ENCODE results near the gene EMX2.

EMX2 gene

DNA sequence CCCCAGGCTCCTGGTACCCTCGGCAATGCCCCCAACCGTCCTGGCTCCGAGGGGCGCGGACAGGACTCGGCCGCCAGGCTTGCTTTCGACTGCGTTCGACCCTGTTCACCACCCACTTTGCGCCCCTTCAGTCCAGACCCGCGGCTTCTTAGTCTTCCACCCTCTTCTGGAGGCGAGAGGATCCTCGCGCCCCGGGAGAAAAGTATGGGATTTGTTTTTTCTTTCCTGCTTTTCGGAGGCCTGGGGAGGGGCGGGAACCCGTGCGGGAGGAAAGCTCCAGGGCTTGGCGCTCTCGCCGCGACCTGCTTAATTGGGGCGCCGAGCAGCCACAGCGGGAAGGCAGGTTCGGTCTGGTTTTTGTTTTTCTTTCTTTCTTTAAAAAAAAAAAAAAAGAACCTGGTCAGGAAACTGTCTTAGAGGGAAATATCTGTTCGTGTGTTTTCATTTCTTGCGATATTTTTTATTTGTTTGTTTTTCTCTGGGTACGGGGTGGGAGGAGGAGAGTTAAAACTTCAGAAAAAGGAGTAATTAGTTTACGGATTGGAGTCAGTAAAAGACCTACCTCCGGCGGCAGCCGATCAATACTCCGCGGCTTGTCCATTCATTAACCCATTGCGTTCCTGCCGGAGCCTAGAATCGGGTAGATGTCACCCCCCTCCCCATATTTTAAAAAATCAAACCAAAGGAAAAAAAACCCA is 1.6 kb downstream of the EMX2 start:
- no peak for DNase-seq (ENCODE audit: extremely low read depth, low read depth)
- peak overlapping the region; percentile 34 for H3K4me3 ChIP-seq (replicated peaks; ENCODE audit: low read depth, low read length)
- TF ChIP-seq, protein P1, sequence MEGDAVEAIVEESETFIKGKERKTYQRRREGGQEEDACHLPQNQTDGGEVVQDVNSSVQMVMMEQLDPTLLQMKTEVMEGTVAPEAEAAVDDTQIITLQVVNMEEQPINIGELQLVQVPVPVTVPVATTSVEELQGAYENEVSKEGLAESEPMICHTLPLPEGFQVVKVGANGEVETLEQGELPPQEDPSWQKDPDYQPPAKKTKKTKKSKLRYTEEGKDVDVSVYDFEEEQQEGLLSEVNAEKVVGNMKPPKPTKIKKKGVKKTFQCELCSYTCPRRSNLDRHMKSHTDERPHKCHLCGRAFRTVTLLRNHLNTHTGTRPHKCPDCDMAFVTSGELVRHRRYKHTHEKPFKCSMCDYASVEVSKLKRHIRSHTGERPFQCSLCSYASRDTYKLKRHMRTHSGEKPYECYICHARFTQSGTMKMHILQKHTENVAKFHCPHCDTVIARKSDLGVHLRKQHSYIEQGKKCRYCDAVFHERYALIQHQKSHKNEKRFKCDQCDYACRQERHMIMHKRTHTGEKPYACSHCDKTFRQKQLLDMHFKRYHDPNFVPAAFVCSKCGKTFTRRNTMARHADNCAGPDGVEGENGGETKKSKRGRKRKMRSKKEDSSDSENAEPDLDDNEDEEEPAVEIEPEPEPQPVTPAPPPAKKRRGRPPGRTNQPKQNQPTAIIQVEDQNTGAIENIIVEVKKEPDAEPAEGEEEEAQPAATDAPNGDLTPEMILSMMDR (IDR thresholded peaks at IDR 0.05; ENCODE audit: low read depth, low read length, missing control alignments): no peak

DNA sequence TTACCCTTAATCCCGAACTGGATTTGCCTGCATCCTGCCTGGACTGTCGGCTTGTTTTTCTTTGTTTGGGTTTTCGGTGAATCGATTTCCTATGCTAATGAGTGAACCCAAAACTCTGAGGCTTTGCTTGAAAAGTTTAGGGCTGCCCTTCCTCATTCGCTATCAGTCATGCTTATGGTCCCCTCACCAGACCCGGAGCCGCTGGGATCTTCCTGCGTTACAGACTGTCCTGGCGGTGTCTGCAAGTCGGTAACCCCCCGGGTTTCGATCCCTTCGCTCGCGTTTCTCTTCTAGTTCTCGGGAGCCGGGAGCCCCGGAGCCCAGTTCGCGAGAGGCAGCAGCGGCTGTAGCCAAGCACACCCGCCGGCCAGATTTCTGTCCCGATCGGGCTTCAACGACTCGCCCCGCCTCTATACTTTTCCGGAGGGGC is 2.2 kb downstream of the EMX2 start:
- H3K4me3 ChIP-seq (replicated peaks; ENCODE audit: low read depth, low read length): 0 out of 2 replicates have a peak overlapping the region, but pooled peaks have one; percentile 9
- TF ChIP-seq, protein P1 (IDR thresholded peaks at IDR 0.05; ENCODE audit: low read depth, low read length, missing control alignments): no peak
- DNase-seq (ENCODE audit: extremely low read depth, low read depth): no peak

DNA sequence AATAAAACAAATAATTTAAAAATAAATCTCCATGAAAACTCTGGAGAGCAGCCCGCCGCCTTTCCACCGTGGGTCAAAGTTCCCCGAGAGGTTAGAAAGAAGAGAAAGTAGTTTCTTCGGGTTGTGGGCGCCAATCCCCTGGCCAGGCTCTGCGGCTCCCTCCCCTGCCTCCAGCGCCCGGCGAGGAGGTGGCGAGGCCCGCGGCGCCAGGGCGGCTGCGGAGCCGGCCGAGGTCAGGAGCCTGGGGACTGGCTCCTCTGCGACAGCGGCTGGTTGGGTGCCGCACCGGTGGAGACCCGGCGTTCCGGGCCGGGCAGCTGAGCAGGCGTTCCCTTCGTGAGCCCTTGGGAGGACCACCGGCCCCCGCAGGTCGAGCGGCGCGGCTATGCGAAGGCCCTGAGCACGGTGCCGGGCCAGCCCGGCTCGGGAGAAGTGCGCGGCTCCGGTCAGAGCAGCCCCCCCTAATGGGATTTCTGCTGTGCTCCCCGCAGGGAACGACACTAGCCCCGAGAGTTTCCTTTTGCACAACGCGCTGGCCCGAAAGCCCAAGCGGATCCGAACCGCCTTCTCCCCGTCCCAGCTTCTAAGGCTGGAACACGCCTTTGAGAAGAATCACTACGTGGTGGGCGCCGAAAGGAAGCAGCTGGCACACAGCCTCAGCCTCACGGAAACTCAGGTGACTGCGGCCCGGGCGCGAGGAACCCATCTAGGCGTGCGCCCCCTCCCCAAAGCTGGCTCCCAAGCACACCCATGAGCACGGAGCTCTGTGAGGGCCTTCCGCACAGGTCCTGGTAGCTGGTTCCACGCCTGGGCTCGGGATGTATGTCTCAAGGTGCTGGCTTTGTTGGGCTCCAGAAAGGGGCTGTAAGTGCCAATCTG is 2.8 kb downstream of the EMX2 start:
- no peak overlapping the region for H3K4me3 ChIP-seq (replicated peaks; ENCODE audit: low read depth, low read length)
- TF ChIP-seq, protein P1 (IDR thresholded peaks at IDR 0.05; ENCODE audit: low read depth, low read length, missing control alignments): no peak
- no peak for DNase-seq (ENCODE audit: extremely low read depth, low read depth)

DNA sequence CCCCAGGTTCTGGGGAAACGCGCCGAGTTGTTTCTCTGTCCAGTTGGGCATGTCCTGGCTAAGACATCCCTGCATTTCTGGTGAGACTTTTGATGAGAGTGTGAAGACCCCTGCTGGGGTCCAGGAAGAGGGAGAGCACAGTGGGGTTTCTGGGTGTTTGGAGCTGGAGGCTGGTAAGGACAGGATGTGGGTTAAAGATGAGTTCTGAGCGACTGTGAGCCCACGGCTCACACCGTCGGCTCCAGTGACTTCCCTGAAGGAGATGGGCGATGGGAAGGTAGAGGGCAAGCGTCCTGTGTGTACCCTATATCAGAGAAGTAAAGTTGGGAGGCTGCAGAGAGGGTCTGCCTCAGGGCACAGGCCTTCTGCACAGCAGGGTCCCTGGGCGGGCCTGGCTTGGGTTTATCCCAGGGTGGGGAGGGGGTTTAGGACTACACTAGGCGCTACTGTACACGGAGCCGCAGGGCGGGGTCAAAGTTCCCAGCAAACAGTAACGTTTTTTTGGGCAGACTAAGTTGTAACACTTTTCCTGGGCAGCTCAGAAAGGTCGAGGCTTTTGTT is 3.6 kb downstream of the EMX2 start:
- TF ChIP-seq, protein P1 (IDR thresholded peaks at IDR 0.05; ENCODE audit: low read depth, low read length, missing control alignments): no peak
- no peak overlapping the region for H3K4me3 ChIP-seq (replicated peaks; ENCODE audit: low read depth, low read length)

DNA sequence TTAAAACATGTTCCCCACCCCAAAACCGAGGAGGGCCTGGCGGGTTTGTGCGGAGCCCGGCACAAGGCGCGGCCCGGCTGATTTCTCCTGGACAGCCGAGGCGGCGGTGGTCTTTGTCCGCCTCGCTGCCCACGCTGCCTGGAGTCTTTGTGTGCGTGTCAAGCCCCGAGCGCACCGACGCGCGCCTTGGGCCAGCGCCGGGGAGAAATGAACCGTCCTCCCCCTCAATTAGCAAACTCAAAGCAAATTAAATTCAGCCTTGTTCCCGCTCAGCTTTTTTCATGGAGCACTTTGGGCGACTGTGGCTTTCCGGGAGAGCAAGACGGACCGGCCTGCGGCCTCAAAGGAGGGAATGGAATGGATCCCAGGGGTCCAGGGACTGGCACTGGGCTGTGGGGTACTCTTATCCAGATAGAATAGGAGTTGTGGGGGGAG is 4.1 kb downstream of the EMX2 start:
- TF ChIP-seq, protein P1 (IDR thresholded peaks at IDR 0.05; ENCODE audit: low read depth, low read length, missing control alignments): no peak
- DNase-seq (ENCODE audit: extremely low read depth, low read depth): no peak
- H3K4me3 ChIP-seq (replicated peaks; ENCODE audit: low read depth, low read length): no peak overlapping the region

More for the DNA sequence above, 3.6 kb downstream of the EMX2 start:
- no peak for DNase-seq (ENCODE audit: extremely low read depth, low read depth)

DNA sequence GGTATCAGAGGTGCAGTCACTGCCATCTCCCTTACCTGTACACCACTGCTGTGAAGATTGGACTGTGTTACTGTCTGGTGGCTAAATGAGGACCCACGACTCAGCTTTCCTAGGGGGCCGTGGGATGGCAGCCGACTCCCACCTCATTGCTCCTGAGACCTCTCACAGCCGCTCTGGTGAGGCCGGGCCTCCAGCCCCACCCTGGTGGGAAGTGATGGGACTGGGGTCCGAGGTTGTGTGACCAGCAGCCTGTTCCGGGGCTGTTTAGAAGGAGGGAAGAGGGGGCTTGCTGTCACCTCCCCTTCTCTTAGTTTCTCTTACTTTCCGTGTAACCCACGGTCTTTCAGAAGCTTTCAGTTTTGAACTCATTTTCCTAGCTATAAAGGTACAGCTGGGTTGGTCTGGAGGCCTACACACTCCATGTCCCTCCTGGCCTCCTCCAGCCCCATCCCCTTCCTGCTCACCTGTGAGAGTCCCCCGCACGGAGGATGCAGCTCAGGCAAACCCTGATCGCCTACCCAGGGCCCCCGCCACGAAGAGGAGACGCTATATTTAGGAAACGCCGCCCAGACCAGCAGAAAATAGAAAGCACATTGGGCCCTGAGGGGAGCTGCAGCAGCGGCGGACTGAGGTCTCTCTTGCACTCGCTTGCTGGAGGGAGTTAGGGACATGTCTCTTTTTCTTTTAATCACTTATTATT is 4.6 kb downstream of the EMX2 start:
- H3K4me3 ChIP-seq (replicated peaks; ENCODE audit: low read depth, low read length): no peak overlapping the region
- no peak for DNase-seq (ENCODE audit: extremely low read depth, low read depth)
- TF ChIP-seq, protein P1 (IDR thresholded peaks at IDR 0.05; ENCODE audit: low read depth, low read length, missing control alignments): no peak
